K562 (cell line): ENCODE results near the gene NFATC4. TPM values are rescaled to one million over a fixed set of nuclear protein-coding genes. Genes with fewer than 3 reads are reported as not detected.

Experiments used
- ATAC-seq: fragments of 200-7000 bp; cut with Tn5 transposase; 3 replicates; pipeline ENCODE4 v1.9.1; 2020; ENCODE audit warnings: moderate library complexity
- BruUV-seq: library from RNA; stranded (reverse); fragments of 400-500 nt; replicated peaks from 2 replicates; lab custom pipeline; 2021; lab: Mats Ljungman, UMichigan
- CTCF ChIA-PET: fragments of 300-600 bp; formaldehyde crosslinking; extraction: SDS; loops from one replicate; lab custom pipeline; 2021; ENCODE audit warnings: low intra/inter-chr PET ratio; lab: Yijun Ruan, JAX
- POLR2A ChIA-PET: fragments of 300-600, 350-650 bp; sonication (Branson Sonifier 250); formaldehyde crosslinking; extraction: SDS; loops from one replicate; lab custom pipeline; 2021; ENCODE audit warnings: antibody characterized with exemption, inconsistent platforms; lab: Yijun Ruan, JAX
- DNase-seq, 4 experiments: peaks; one replicate each; pipeline versions ENCODE4 v3.0.0 to v3.0.0-alpha.2; 2011 to 2018; ENCODE audit warnings: low spot score in 3 of 4, mixed read lengths in 3 of 4; ENCODE audit errors: extremely low read depth in 1 of 4
- FAIRE-seq: peaks from 2 replicates; lab custom pipeline; 2011; peaks lifted over from hg19 to GRCh38; lab: Jason Lieb, UNC
- H2AFZ ChIP-seq: 2 replicates; pipeline ENCODE4 v1.6.0; 2011; ENCODE audit warnings: low read depth, low read length, control low read depth, inconsistent platforms
- H3K27ac ChIP-seq: fragments of 200-600 bp; 3 replicates; pipeline ENCODE4 v1.8.0; 2011; ENCODE audit warnings: low read depth, mild to moderate bottlenecking, control low read depth, inconsistent platforms, low read length, moderate library complexity, mixed read lengths; ENCODE audit errors: extremely low read depth
- H3K27me3 ChIP-seq, 2 experiments: fragments of 300-600 bp in 1 of 2; 2 replicates in 1 of 2; 3 replicates in 1 of 2; pipeline versions ENCODE4 v1.6.0 to v1.8.0; 2011; ENCODE audit warnings: inconsistent platforms in 2 of 2, low read length in 2 of 2, mild to moderate bottlenecking in 1 of 2, mixed read lengths in 1 of 2, moderate library complexity in 1 of 2; ENCODE audit not compliant: control insufficient read depth in 2 of 2, insufficient read depth in 2 of 2
- H3K36me3 ChIP-seq: fragments of 300-600 bp; 3 replicates; pipeline ENCODE4 v1.8.0; 2011; ENCODE audit warnings: mild to moderate bottlenecking, low read length, inconsistent platforms; ENCODE audit not compliant: control insufficient read depth, insufficient read depth
- H3K4me1 ChIP-seq, 2 experiments: fragments of 200-600 bp in 1 of 2; replicated peaks in 1 of 2; 2 replicates in 1 of 2; 3 replicates in 1 of 2; pipeline versions ENCODE4 v1.5.1 to v1.8.0; 2011; ENCODE audit warnings: inconsistent platforms in 2 of 2, low read length in 2 of 2, mild to moderate bottlenecking in 1 of 2, mixed read lengths in 1 of 2, moderate library complexity in 1 of 2; ENCODE audit not compliant: control insufficient read depth in 2 of 2, insufficient read depth in 2 of 2
- H3K4me2 ChIP-seq: 2 replicates; pipeline ENCODE4 v1.6.1; 2011; ENCODE audit warnings: low read length, control low read depth, inconsistent platforms, mixed read lengths; ENCODE audit not compliant: insufficient read depth
- H3K4me3 ChIP-seq: fragments of 200-600 bp; sonication (generic), shearing (Covaris generic); 2 replicates; pipeline ENCODE4 v1.5.1; 2016; ENCODE audit warnings: control low read depth, inconsistent platforms
- H3K79me2 ChIP-seq: fragments of 200-600 bp; 3 replicates; pipeline ENCODE4 v1.8.0; 2011; ENCODE audit warnings: low read length, inconsistent platforms; ENCODE audit not compliant: control insufficient read depth, insufficient read depth
- H3K9ac ChIP-seq, 2 experiments: 2 replicates each; pipeline versions ENCODE4 v1.6.0 to v1.6.1; 2011; ENCODE audit warnings: low read depth in 2 of 2, low read length in 2 of 2, control low read depth in 1 of 2, inconsistent platforms in 1 of 2, mild to moderate bottlenecking in 1 of 2, mixed read lengths in 1 of 2; ENCODE audit not compliant: insufficient read depth in 1 of 2
- H3K9me1 ChIP-seq: one replicate; pipeline ENCODE4 v1.6.0; 2011; ENCODE audit warnings: inconsistent platforms, mild to moderate bottlenecking, low read length, moderate library complexity; ENCODE audit not compliant: control insufficient read depth, insufficient read depth
- H3K9me3 ChIP-seq: replicated peaks from 2 replicates; pipeline ENCODE4 v1.5.1; 2011; ENCODE audit warnings: low read depth, low read length, inconsistent platforms; ENCODE audit not compliant: control insufficient read depth, insufficient read depth
- H4K20me1 ChIP-seq: replicated peaks from 2 replicates; pipeline ENCODE4 v1.6.1; 2011; ENCODE audit warnings: low read length, inconsistent platforms, mixed read lengths; ENCODE audit not compliant: control insufficient read depth, insufficient read depth
- CCNT2 ChIP-seq: IDR thresholded peaks from 2 replicates; pipeline ENCODE4 v1.6.1; 2011; ENCODE audit warnings: borderline replicate concordance, low read depth, mild to moderate bottlenecking, moderate library complexity, mixed read lengths, low read length; ENCODE audit not compliant: insufficient read length; ENCODE audit errors: extremely low read depth
- CREB1 ChIP-seq, 2 experiments: sonication (generic) in 1 of 2; formaldehyde crosslinking in 1 of 2; IDR thresholded peaks; 2 replicates each; pipeline versions ENCODE4 v1.6.1 to v1.8.0; 2012 to 2022; ENCODE audit warnings: inconsistent platforms in 1 of 2, mild to moderate bottlenecking in 1 of 2, missing genetic modification reagents in 1 of 2, moderate library complexity in 1 of 2
- DIDO1 ChIP-seq: fragments of 450-650 bp; IDR thresholded peaks from 2 replicates; pipeline ENCODE4 v1.6.1; 2016; ENCODE audit warnings: low read depth, missing biosample characterization, missing genetic modification characterization
- FOS ChIP-seq: IDR thresholded peaks from 3 replicates; pipeline ENCODE4 v1.6.1; 2011; ENCODE audit not compliant: insufficient read length; ENCODE audit errors: extremely low read depth
- HLTF ChIP-seq: fragments of 450-650 bp; IDR thresholded peaks from 2 replicates; pipeline ENCODE4 v1.6.1; 2016
- HMG20B ChIP-seq: fragments of 250-450 bp; sonication (Bioruptor Pico); IDR thresholded peaks from 2 replicates; pipeline ENCODE4 v1.5.0; 2021; ENCODE audit warnings: mild to moderate bottlenecking
- KHSRP ChIP-seq: fragments of 450-650 bp; IDR thresholded peaks from 2 replicates; pipeline ENCODE4 v1.6.1; 2017
- LCOR ChIP-seq: sonication (generic); formaldehyde crosslinking; IDR thresholded peaks from 2 replicates; pipeline ENCODE4 v1.8.0; 2022; ENCODE audit warnings: mild to moderate bottlenecking, missing genetic modification reagents
- MCM3 ChIP-seq: fragments of 450-650 bp; IDR thresholded peaks from 2 replicates; pipeline ENCODE4 v1.6.1; 2016
- NR2F6 ChIP-seq: fragments of 450-650 bp; formaldehyde crosslinking; IDR thresholded peaks from 2 replicates; pipeline ENCODE4 v1.4.0; 2020; ENCODE audit warnings: mild to moderate bottlenecking
- PHF21A ChIP-seq: fragments of 450-650 bp; IDR thresholded peaks from 2 replicates; pipeline ENCODE4 v1.6.1; 2017; ENCODE audit warnings: low read depth, borderline replicate concordance
- POLR3G ChIP-seq: IDR thresholded peaks from 2 replicates; pipeline ENCODE4 v1.6.1; 2011; ENCODE audit not compliant: insufficient read length, insufficient replicate concordance; ENCODE audit errors: extremely low read depth
- XRCC3 ChIP-seq: fragments of 450-650 bp; IDR thresholded peaks from 2 replicates; pipeline ENCODE4 v1.6.1; 2017; ENCODE audit warnings: mild to moderate bottlenecking, moderate library complexity
- YY1 ChIP-seq, 3 experiments: IDR thresholded peaks; 2 replicates each; pipeline ENCODE4 v1.6.1; 2011; ENCODE audit warnings: low read length in 2 of 3, mild to moderate bottlenecking in 2 of 3, moderate library complexity in 2 of 3, borderline replicate concordance in 1 of 3, control low read depth in 1 of 3, low read depth in 1 of 3; ENCODE audit not compliant: insufficient read depth in 3 of 3, insufficient replicate concordance in 2 of 3, control insufficient read depth in 1 of 3, insufficient read length in 1 of 3; ENCODE audit errors: extremely low read depth in 1 of 3
- ZC3H8 ChIP-seq: fragments of 450-650 bp; IDR thresholded peaks from 2 replicates; pipeline ENCODE4 v1.6.1; 2017
- ZNF12 ChIP-seq: sonication (generic); formaldehyde crosslinking; IDR thresholded peaks from 2 replicates; pipeline ENCODE4 v1.4.0; 2020; ENCODE audit warnings: mild to moderate bottlenecking, missing genetic modification reagents
- ZNF354B ChIP-seq: fragments of 250-450 bp; sonication (Bioruptor Pico); IDR thresholded peaks from 2 replicates; pipeline ENCODE4 v1.4.0; 2020
- ZNF696 ChIP-seq: fragments of 250-450 bp; sonication (Bioruptor Pico); conservative IDR thresholded peaks from 2 replicates; pipeline ENCODE4 v1.4.0; 2020; ENCODE audit warnings: mild to moderate bottlenecking, moderate library complexity
- WGBS: fragments of 100-300 bp; shearing (Covaris generic); methylation state at CpG from one replicate; pipeline ENCODE4 v1.1.6; 2016; ENCODE audit warnings: low coverage, mixed read lengths; ENCODE audit not compliant: insufficient coverage; ENCODE audit errors: missing lambda C conversion rate; 5-methylcytosine and 5-hydroxymethylcytosine counted together
- in situ Hi-C: fragments of 300-500 bp; cut with MboI; formaldehyde crosslinking; loops from 4 replicates; pipeline ENCODE4 v1.15.0; 2018; ENCODE audit warnings: inconsistent platforms, mixed read lengths
- intact Hi-C: fragments of 100-400 bp; cut with micrococcal nuclease; formaldehyde crosslinking; loops from 2 replicates; pipeline ENCODE4 v1.14.2; 2022
- polyA plus RNA-seq, 8 experiments: library from polyadenylated mRNA; depleted of rRNA in 4 of 8; stranded (reverse) in 5 of 8; unstranded in 3 of 8; fragments of >200 nt; fragmentation: Nextera tagmentation in 2 of 8; fragmentation: Illumina TruSeq in 1 of 8; extraction: Ambion mirVana in 2 of 8; extraction: Trizol in 1 of 8; gene quantifications; 2 replicates each; pipeline versions ENCODE4 v1.2.1 to v1.2.3, GENCODE V29; 2011 to 2014; ENCODE audit warnings: inconsistent platforms in 1 of 8, missing spikeins in 1 of 8
- total RNA-seq, 7 experiments: library from RNA; depleted of rRNA in 6 of 7; stranded (reverse); fragments of >200 nt in 6 of 7; fragmentation: Illumina TruSeq in 2 of 7; extraction: Trizol in 2 of 7; gene quantifications; 2 replicates each; pipeline versions ENCODE4 v1.2.1 to v1.2.3, GENCODE V29; 2011 to 2021; ENCODE audit warnings: low replicate concordance in 1 of 7
- TF ChIP-seq, protein P1 (sequence below), 2 experiments: fragments of 450-650 bp; IDR thresholded peaks; 2 replicates each; pipeline ENCODE4 v1.6.1; 2018; ENCODE audit warnings: mild to moderate bottlenecking in 2 of 2, low read depth in 1 of 2; ENCODE audit not compliant: partially characterized antibody in 2 of 2

The NFATC4 gene
- total and polyA plus RNA-seq, 9 of the 15 experiments (the other 6 are each of a cell fraction or from before 2014, with no cell fraction given), result 0.25 to 3.8 (median 0.78) TPM; not detected in 1

DNA sequence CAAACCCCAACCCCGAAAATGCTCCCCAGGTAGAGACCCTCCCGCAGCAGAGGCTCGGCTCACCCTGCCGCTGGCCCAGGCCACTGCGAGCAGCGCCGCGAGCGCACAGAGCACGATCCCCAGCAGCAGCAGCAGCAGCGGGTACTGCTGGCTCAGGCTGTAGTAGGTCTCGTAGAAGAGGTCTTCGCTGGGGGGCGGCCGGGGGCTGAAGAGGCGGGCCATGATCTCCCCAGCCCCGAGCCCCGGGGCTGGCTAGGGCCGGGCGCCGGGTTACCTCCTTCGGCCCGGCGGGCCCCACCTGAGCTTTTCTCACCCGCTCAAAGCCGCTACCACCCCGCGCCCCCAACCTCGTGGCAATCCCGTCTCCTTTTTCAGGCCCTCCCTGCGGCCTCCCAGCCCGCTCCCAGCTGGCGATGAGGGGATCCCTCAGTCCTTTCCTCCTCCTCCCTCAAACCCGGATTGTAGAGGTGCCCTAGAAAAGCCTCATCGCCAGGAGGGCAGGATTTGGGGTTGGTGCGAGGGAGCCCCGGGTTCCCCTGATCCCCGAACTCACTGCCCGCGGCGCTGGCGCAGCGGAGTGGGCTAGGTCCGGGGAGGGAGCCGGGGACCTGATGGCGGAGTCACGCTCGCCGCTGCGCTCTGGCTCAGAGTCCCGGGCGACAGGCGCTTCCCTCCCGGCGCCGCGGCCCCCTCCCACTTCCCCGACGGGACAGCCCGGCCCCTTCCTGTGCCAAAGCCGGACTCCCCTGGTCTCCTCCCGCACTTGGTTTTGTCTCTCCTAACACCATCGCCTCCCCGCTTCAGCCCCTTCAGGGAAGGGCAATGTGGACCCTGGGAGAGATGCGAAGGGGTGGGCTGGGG is 33.3 kb upstream of the NFATC4 start, which contains the start of gene ADCY4:
TSS of gene ADCY4 (minus strand) at position 641 of the 861 bp plus-strand sequence. CDS start at position 222, 419 bp downstream.
- DNase-seq, result no peak
- H3K9ac ChIP-seq, result no peak within 1 kb of the TSS
- no peak for ATAC-seq
- TF ChIP-seq DIDO1 (tag) (no peak), KHSRP (no peak), POLR3G (no peak), ZNF354B (CRISPR knock-in tag) (no peak), LCOR (CRISPR knock-in tag) (no peak), PHF21A (no peak), NR2F6 (CRISPR knock-in tag) (no peak), HLTF (no peak), ZNF12 (CRISPR knock-in tag) (no peak), HMG20B (CRISPR knock-in tag) (no peak), CREB1 (IDR thresholded peaks at IDR 0.05) (no peak), CREB1 (CRISPR knock-in tag; IDR thresholded peaks at IDR 0.05) (no peak), ZNF696 (CRISPR knock-in tag) (no peak), FOS (no peak), YY1 (IDR thresholded peaks at IDR 0.05; ENCODE audit: borderline replicate concordance in 1 of 3, control insufficient read depth in 1 of 3, extremely low read depth in 1 of 3, insufficient read depth in 3 of 3, insufficient read length in 1 of 3, insufficient replicate concordance in 2 of 3, low read depth in 1 of 3, low read length in 2 of 3) (no peak), XRCC3 (no peak), ZC3H8 (no peak), MCM3 (no peak), CCNT2 (no peak)
- TF ChIP-seq, protein P1, sequence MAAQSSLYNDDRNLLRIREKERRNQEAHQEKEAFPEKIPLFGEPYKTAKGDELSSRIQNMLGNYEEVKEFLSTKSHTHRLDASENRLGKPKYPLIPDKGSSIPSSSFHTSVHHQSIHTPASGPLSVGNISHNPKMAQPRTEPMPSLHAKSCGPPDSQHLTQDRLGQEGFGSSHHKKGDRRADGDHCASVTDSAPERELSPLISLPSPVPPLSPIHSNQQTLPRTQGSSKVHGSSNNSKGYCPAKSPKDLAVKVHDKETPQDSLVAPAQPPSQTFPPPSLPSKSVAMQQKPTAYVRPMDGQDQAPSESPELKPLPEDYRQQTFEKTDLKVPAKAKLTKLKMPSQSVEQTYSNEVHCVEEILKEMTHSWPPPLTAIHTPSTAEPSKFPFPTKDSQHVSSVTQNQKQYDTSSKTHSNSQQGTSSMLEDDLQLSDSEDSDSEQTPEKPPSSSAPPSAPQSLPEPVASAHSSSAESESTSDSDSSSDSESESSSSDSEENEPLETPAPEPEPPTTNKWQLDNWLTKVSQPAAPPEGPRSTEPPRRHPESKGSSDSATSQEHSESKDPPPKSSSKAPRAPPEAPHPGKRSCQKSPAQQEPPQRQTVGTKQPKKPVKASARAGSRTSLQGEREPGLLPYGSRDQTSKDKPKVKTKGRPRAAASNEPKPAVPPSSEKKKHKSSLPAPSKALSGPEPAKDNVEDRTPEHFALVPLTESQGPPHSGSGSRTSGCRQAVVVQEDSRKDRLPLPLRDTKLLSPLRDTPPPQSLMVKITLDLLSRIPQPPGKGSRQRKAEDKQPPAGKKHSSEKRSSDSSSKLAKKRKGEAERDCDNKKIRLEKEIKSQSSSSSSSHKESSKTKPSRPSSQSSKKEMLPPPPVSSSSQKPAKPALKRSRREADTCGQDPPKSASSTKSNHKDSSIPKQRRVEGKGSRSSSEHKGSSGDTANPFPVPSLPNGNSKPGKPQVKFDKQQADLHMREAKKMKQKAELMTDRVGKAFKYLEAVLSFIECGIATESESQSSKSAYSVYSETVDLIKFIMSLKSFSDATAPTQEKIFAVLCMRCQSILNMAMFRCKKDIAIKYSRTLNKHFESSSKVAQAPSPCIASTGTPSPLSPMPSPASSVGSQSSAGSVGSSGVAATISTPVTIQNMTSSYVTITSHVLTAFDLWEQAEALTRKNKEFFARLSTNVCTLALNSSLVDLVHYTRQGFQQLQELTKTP (IDR thresholded peaks at IDR 0.05; ENCODE audit: low read depth in 1 of 2, partially characterized antibody in 2 of 2), result no peak
- H3K79me2 ChIP-seq, result no peaks in the 10 kb centered on the region
- peak within 1 kb of the TSS; percentile 87; the same call in 1 of the 2 replicates for H2AFZ ChIP-seq
- H3K4me3 ChIP-seq, result no peak within 1 kb of the TSS
- no peaks in the 10 kb centered on the region for H4K20me1 ChIP-seq
- WGBS, result 60% methylated on average over 24 of the region's 65 CpGs
- intact Hi-C loops (loop anchor here (5.0 kb wide), 1 partner anchor 33 kb away; the partner anchor contains the start of gene NFATC4), in situ Hi-C loops (loop anchor here (5.0 to 25.0 kb wide), 2 partner anchors 98 to 353 kb away; no protein-coding TSS in a partner anchor)
- H3K27ac ChIP-seq, result no peak within 1 kb of the TSS
- H3K27me3 ChIP-seq, result peaks cover 0 to 9% of the 10 kb centered on the region in 2 experiments; a peak in 1 of 5 replicates
- no peaks in the 10 kb centered on the region for H3K9me3 ChIP-seq
- peak within 1 kb of the TSS; percentile 71 for H3K4me2 ChIP-seq
- no peaks in the 10 kb centered on the region for H3K9me1 ChIP-seq
- no peak for FAIRE-seq
- POLR2A ChIA-PET, result interaction anchor here (0.7 to 2.4 kb wide), 2 partner anchors 97 to 101 kb away, joined by 3 to 20 read pairs; no protein-coding TSS in a partner anchor
- H3K4me1 ChIP-seq, result peaks cover 5 to 44% of the 10 kb centered on the region in 2 experiments; a peak in 4 of 5 replicates
- CTCF ChIA-PET, result interaction anchor here (1.5 to 3.5 kb wide), 3 partner anchors 78 to 102 kb away, joined by 4 to 35 read pairs (median 19); no protein-coding TSS in a partner anchor
- no peaks in the 10 kb centered on the region for H3K36me3 ChIP-seq
- no TSS peak for BruUV-seq
